H1 (cell line): ENCODE results near the gene KRT81. TPM values are rescaled to one million over a fixed set of nuclear protein-coding genes. Genes with fewer than 3 reads are reported as not detected.
A peak's percentile ranks its signal among the peaks of the same experiment; 100 is the strongest.

Experiments
- CTCF ChIA-PET: fragments of 300-600 bp; sonication (Branson Sonifier 250); formaldehyde crosslinking; loops from one replicate; lab custom pipeline; 2021; ENCODE audit not compliant: partially characterized antibody; lab: Charles Lee
- POLR2A ChIA-PET: fragments of 300-600 bp; sonication (Branson Sonifier 250); formaldehyde crosslinking; loops from one replicate; lab custom pipeline; 2021; ENCODE audit warnings: inconsistent platforms; ENCODE audit not compliant: partially characterized antibody; lab: Charles Lee
- DNase-seq, 2 experiments: peaks; one replicate each; pipeline versions ENCODE4 v3.0.0 to v3.0.0-alpha.2; 2010 to 2022; ENCODE audit warnings: low spot score in 2 of 2, low read depth in 1 of 2, mixed read lengths in 1 of 2
- FAIRE-seq: peaks from 2 replicates; lab custom pipeline; 2011; peaks lifted over from hg19 to GRCh38; lab: Jason Lieb, UNC
- H2AFZ ChIP-seq: 2 replicates; pipeline ENCODE4 v1.8.1; 2012; ENCODE audit warnings: low read length, inconsistent platforms
- H2AK5ac ChIP-seq: 2 replicates; pipeline ENCODE4 v1.6.1; 2013; ENCODE audit warnings: low read depth, low read length
- H2BK120ac ChIP-seq: replicated peaks from 2 replicates; pipeline ENCODE3; 2013; ENCODE audit warnings: low read depth, low read length, inconsistent platforms
- H2BK12ac ChIP-seq: 2 replicates; pipeline ENCODE4 v1.6.1; 2013; ENCODE audit warnings: low read depth, low read length
- H2BK15ac ChIP-seq: 2 replicates; pipeline ENCODE4 v1.6.1; 2013; ENCODE audit warnings: low read length
- H2BK20ac ChIP-seq: 2 replicates; pipeline ENCODE4 v1.6.1; 2013; ENCODE audit warnings: low read length
- H2BK5ac ChIP-seq: 2 replicates; pipeline ENCODE4 v1.6.1; 2013; ENCODE audit warnings: low read depth, low read length
- H3K14ac ChIP-seq: 2 replicates; pipeline ENCODE4 v1.6.1; 2013; ENCODE audit warnings: inconsistent platforms; ENCODE audit not compliant: insufficient read length
- H3K18ac ChIP-seq: 2 replicates; pipeline ENCODE4 v1.6.1; 2013; ENCODE audit warnings: low read length; ENCODE audit errors: extremely low read depth
- H3K23ac ChIP-seq: 2 replicates; pipeline ENCODE4 v1.6.1; 2013; ENCODE audit warnings: inconsistent platforms; ENCODE audit not compliant: insufficient read length
- H3K23me2 ChIP-seq: 2 replicates; pipeline ENCODE4 v1.6.1; 2013; ENCODE audit warnings: low read depth, low read length
- H3K27ac ChIP-seq: 2 replicates; pipeline ENCODE4 v1.6.1; 2011; ENCODE audit warnings: low read depth, low read length, inconsistent platforms
- H3K27me3 ChIP-seq, 4 experiments: replicated peaks in 1 of 4; 1 replicate in 1 of 4; 2 replicates in 3 of 4; pipeline versions ENCODE4 v1.6.1 to v1.8.1; 2011 to 2013; ENCODE audit warnings: low read length in 3 of 4, mild to moderate bottlenecking in 3 of 4, inconsistent platforms in 2 of 4, mixed read lengths in 2 of 4, moderate library complexity in 1 of 4; ENCODE audit not compliant: control insufficient read depth in 3 of 4, insufficient read depth in 3 of 4; ENCODE audit errors: extremely low read depth in 1 of 4
- H3K36me3 ChIP-seq, 4 experiments: 2 replicates each; pipeline versions ENCODE4 v1.6.1 to v1.8.1; 2011 to 2013; ENCODE audit warnings: mild to moderate bottlenecking in 4 of 4, low read length in 3 of 4, moderate library complexity in 2 of 4, control low read depth in 1 of 4, inconsistent platforms in 1 of 4; ENCODE audit not compliant: insufficient read depth in 4 of 4, control insufficient read depth in 2 of 4
- H3K4ac ChIP-seq: replicated peaks from 2 replicates; pipeline ENCODE3; 2013; ENCODE audit warnings: low read length, low read depth, mixed read lengths, inconsistent platforms; ENCODE audit not compliant: insufficient read length
- H3K4me1 ChIP-seq, 4 experiments: replicated peaks in 1 of 4; 1 replicate in 1 of 4; 2 replicates in 3 of 4; pipeline versions ENCODE4 v1.6.1 to v1.8.1; 2011 to 2013; ENCODE audit warnings: low read length in 3 of 4, inconsistent platforms in 2 of 4, mixed read lengths in 1 of 4; ENCODE audit not compliant: insufficient read depth in 4 of 4, control insufficient read depth in 3 of 4
- H3K4me2 ChIP-seq, 2 experiments: 2 replicates each; pipeline versions ENCODE4 v1.6.1 to v1.8.1; 2011 to 2013; ENCODE audit warnings: low read depth in 2 of 2, low read length in 2 of 2, control low read depth in 1 of 2, inconsistent platforms in 1 of 2, mild to moderate bottlenecking in 1 of 2; ENCODE audit not compliant: insufficient read depth in 1 of 2
- H3K4me3 ChIP-seq, 4 experiments: fragments of 200-600, 300-600 bp in 1 of 4; sonication (generic), shearing (Covaris generic), sonication (Bioruptor Twin) in 1 of 4; 2 replicates each; pipeline versions ENCODE4 v1.5.1 to v1.8.1; 2011 to 2016; ENCODE audit warnings: low read length in 4 of 4, low read depth in 3 of 4, control low read depth in 2 of 4, inconsistent platforms in 2 of 4, mild to moderate bottlenecking in 2 of 4, mixed read lengths in 1 of 4, moderate library complexity in 1 of 4; ENCODE audit not compliant: insufficient read depth in 2 of 4; ENCODE audit errors: extremely low read depth in 1 of 4
- H3K56ac ChIP-seq: replicated peaks from 2 replicates; pipeline ENCODE3; 2013; ENCODE audit warnings: low read depth, mild to moderate bottlenecking, mixed read lengths, low read length, inconsistent platforms; ENCODE audit not compliant: insufficient read length
- H3K79me1 ChIP-seq: 2 replicates; pipeline ENCODE4 v1.6.1; 2013; ENCODE audit warnings: low read depth, low read length, control low read depth
- H3K79me2 ChIP-seq, 2 experiments: 2 replicates each; pipeline versions ENCODE4 v1.6.1 to v1.8.1; 2012 to 2013; ENCODE audit warnings: low read length in 2 of 2, mild to moderate bottlenecking in 2 of 2, inconsistent platforms in 1 of 2; ENCODE audit not compliant: insufficient read depth in 2 of 2, control insufficient read depth in 1 of 2
- H3K9ac ChIP-seq, 4 experiments: replicated peaks in 1 of 4; 1 replicate in 1 of 4; 2 replicates in 3 of 4; pipeline versions ENCODE4 v1.6.1 to v1.8.1; 2011 to 2013; ENCODE audit warnings: low read depth in 3 of 4, low read length in 3 of 4, control low read depth in 2 of 4, mild to moderate bottlenecking in 2 of 4, moderate library complexity in 2 of 4, inconsistent platforms in 1 of 4; ENCODE audit errors: extremely low read depth in 1 of 4
- H3K9me3 ChIP-seq, 2 experiments: 2 replicates each; pipeline versions ENCODE4 v1.6.1 to v1.8.1; 2012 to 2013; ENCODE audit warnings: mild to moderate bottlenecking in 2 of 2, moderate library complexity in 2 of 2, control low read depth in 1 of 2, inconsistent platforms in 1 of 2, low read depth in 1 of 2, low read length in 1 of 2, mixed read lengths in 1 of 2; ENCODE audit not compliant: insufficient read depth in 2 of 2
- H4K20me1 ChIP-seq, 2 experiments: replicated peaks in 1 of 2; 2 replicates each; pipeline versions ENCODE3 to v1.8.1; 2011 to 2013; ENCODE audit warnings: inconsistent platforms in 2 of 2, low read length in 2 of 2, mild to moderate bottlenecking in 1 of 2; ENCODE audit not compliant: insufficient read depth in 2 of 2, control insufficient read depth in 1 of 2
- H4K5ac ChIP-seq: 2 replicates; pipeline ENCODE4 v1.6.1; 2013; ENCODE audit warnings: low read length, low read depth, mixed read lengths, inconsistent platforms; ENCODE audit not compliant: insufficient read length
- H4K8ac ChIP-seq: 2 replicates; pipeline ENCODE4 v1.8.0; 2013; ENCODE audit warnings: mild to moderate bottlenecking, moderate library complexity, low read length, inconsistent platforms; ENCODE audit not compliant: insufficient read depth; ENCODE audit errors: extremely low read depth
- H4K91ac ChIP-seq: replicated peaks from 2 replicates; pipeline ENCODE3; 2013; ENCODE audit warnings: low read length, mixed read lengths, inconsistent platforms; ENCODE audit not compliant: insufficient read length
- CTCF ChIP-seq, 3 experiments: IDR thresholded peaks; 1 replicate in 2 of 3; 2 replicates in 1 of 3; pipeline versions ENCODE4 v1.5.1 to v1.6.1; 2011; ENCODE audit warnings: low read length in 3 of 3, mild to moderate bottlenecking in 3 of 3, inconsistent platforms in 2 of 3, low read depth in 1 of 3, moderate library complexity in 1 of 3; ENCODE audit not compliant: insufficient read depth in 1 of 3; ENCODE audit errors: control extremely low read depth in 1 of 3
- HDAC6 ChIP-seq: IDR thresholded peaks from one replicate; pipeline ENCODE4 v1.7.1; 2012; ENCODE audit warnings: low read depth, mild to moderate bottlenecking, inconsistent platforms, low read length, moderate library complexity
- RAD21 ChIP-seq, 2 experiments: IDR thresholded peaks in 1 of 2; conservative IDR thresholded peaks in 1 of 2; 2 replicates each; pipeline ENCODE4 v1.6.1; 2011; ENCODE audit warnings: low read depth in 2 of 2, low read length in 2 of 2, improper control_type of control experiment in 1 of 2, inconsistent platforms in 1 of 2, mild to moderate bottlenecking in 1 of 2, moderate library complexity in 1 of 2
- SP1 ChIP-seq: IDR thresholded peaks from 2 replicates; pipeline ENCODE4 v1.6.1; 2011; ENCODE audit warnings: low read depth, low read length
- WGBS, 2 experiments: shearing (Covaris generic) in 1 of 2; methylation state at CpG; one replicate each; pipeline versions ENCODE4 v1.1.6 to v1.1.7; 2013 to 2015; ENCODE audit warnings: low lambda C conversion rate in 2 of 2, mixed read lengths in 2 of 2, inconsistent platforms in 1 of 2, low coverage in 1 of 2, missing lambda C conversion rate in 1 of 2; ENCODE audit not compliant: insufficient replicate concordance in 2 of 2, insufficient coverage in 1 of 2, insufficient read length in 1 of 2; ENCODE audit errors: extremely low coverage in 1 of 2, missing lambda C conversion rate in 1 of 2; 5-methylcytosine and 5-hydroxymethylcytosine counted together
- polyA plus RNA-seq, 7 experiments: library from polyadenylated mRNA; depleted of rRNA in 3 of 7; stranded (reverse) in 5 of 7; unstranded in 2 of 7; fragments of >200 nt in 5 of 7; fragments of 200-250 nt in 2 of 7; gene quantifications; 1 replicate in 5 of 7; 2 replicates in 1 of 7; 4 replicates in 1 of 7; pipeline versions ENCODE4 v1.2.1 to v1.2.3, GENCODE V29; 2011 to 2013; ENCODE audit warnings: missing spikeins in 2 of 7, mixed read lengths in 2 of 7
- total RNA-seq: library from RNA; stranded (reverse); fragmentation: NEBNext Ultra II Directional; extraction: Animal tissue kit (Norgen Biotek cat#: 25700); gene quantifications from 2 replicates; pipeline ENCODE4 v1.2.1, GENCODE V29; 2021

KRT81 gene
- total and polyA plus RNA-seq, 2 of the 8 experiments (the other 6 are each of a cell fraction or from before 2014, with no cell fraction given): not detected

- no peak for DNase-seq
- TF ChIP-seq RAD21 (IDR thresholded peaks at IDR 0.05 in 1 of 2, conservative IDR thresholded peaks at IDR 0.05 in 1 of 2; ENCODE audit: low read depth in 2 of 2, low read length in 2 of 2) (peak; percentile 23 to 27; a peak in 2 of 4 replicates), CTCF (IDR thresholded peaks at IDR 0.05; ENCODE audit: control extremely low read depth in 1 of 3, insufficient read depth in 1 of 3, low read depth in 1 of 3, low read length in 3 of 3) (peak in 2 of 3 experiments; percentile 13 to 51; a peak in 3 of 4 replicates), SP1 (no peak), HDAC6 (no peak)
- H4K5ac ChIP-seq: no peak overlapping the region
- H3K18ac ChIP-seq: no peak overlapping the region
- H4K20me1 ChIP-seq: no peaks in the 10 kb centered on the region
- H3K4me2 ChIP-seq: no peak overlapping the region
- H2BK120ac ChIP-seq: no peak overlapping the region
- no peaks in the 10 kb centered on the region for H3K9me3 ChIP-seq
- no peak overlapping the region for H3K23ac ChIP-seq
- no peak overlapping the region for H4K91ac ChIP-seq
- no peak overlapping the region for H3K4ac ChIP-seq
- H2BK20ac ChIP-seq: no peak overlapping the region
- CTCF ChIA-PET: interaction anchor here (0.9 to 13.1 kb wide), 37 partner anchors 12 to 574 kb away, joined by 3 to 353 read pairs (median 4); partner anchors contain the start of genes KRT83 and KRT86
- no peak overlapping the region for H3K27ac ChIP-seq
- no peak overlapping the region for H2BK12ac ChIP-seq
- H3K14ac ChIP-seq: no peak overlapping the region
- no peak overlapping the region for H3K56ac ChIP-seq
- H4K8ac ChIP-seq: no peak overlapping the region
- no peaks in the 10 kb centered on the region for H3K79me2 ChIP-seq
- no peak overlapping the region for H2AFZ ChIP-seq
- H3K36me3 ChIP-seq: no peaks in the 10 kb centered on the region
- H2BK5ac ChIP-seq: no peak overlapping the region
- FAIRE-seq: no peak
- 0 out of 2 replicates have a peak overlapping the region, but pooled peaks have one; percentile 37 for H2BK15ac ChIP-seq
- H3K4me1 ChIP-seq: peaks cover 0 to 4% (median 0%) of the 10 kb centered on the region in 4 experiments; a peak in 1 of 7 replicates
- H3K79me1 ChIP-seq: no peaks in the 10 kb centered on the region
- H3K23me2 ChIP-seq: peaks cover 11% of the 10 kb centered on the region; the same call in 1 of the 2 replicates
- H3K27me3 ChIP-seq: peaks cover 21 to 43% (median 36%) of the 10 kb centered on the region in 4 experiments
- H3K9ac ChIP-seq: no peak overlapping the region
- no peak overlapping the region for H2AK5ac ChIP-seq
- 67% methylated on average over 8 of the region's 11 CpGs; no CpG with 5 or more reads in 1 of the 2 experiments for WGBS, 2 experiments
- POLR2A ChIA-PET: no interaction called here
- H3K4me3 ChIP-seq: no peak overlapping the region
Observed at GRCh38 chr12:52305921-52306705, 14.8 kb upstream of the KRT81 start.
